Measurements from ENCODE around the gene RC3H1.
"Not testable (repeated sequence)": the region's sequence is repeated elsewhere in the genome, so short reads cannot be mapped to it uniquely, and the experiment has no call there.

RC3H1 gene

GRCh38 chr1:173946380-173946921 is 75.7 kb downstream of the RC3H1 start:
- H3K36me3 ChIP-seq (ENCODE audit: insufficient read depth, low read length): peaks cover 65% of the 10 kb centered on the region
- no peak overlapping the region for H3K4me2 ChIP-seq (ENCODE audit: low read length)

GRCh38 chr1:173937062-173937461 is 85.1 kb downstream of the RC3H1 start:
- peaks cover 73% of the 10 kb centered on the region for H3K36me3 ChIP-seq (ENCODE audit: insufficient read depth, low read length)
- no peak overlapping the region for H3K4me2 ChIP-seq (ENCODE audit: low read length)
- H3K4me1 ChIP-seq (ENCODE audit: control insufficient read depth, insufficient read depth, low read length): no peaks in the 10 kb centered on the region
- H3K4me3 ChIP-seq (ENCODE audit: low read length): no peak overlapping the region
- H3K27me3 ChIP-seq (ENCODE audit: control insufficient read depth, insufficient read depth, low read length): no peaks in the 10 kb centered on the region
- no peaks in the 10 kb centered on the region for H3K9me3 ChIP-seq (replicated peaks; ENCODE audit: low read length)
- no peak overlapping the region for H3K9ac ChIP-seq (ENCODE audit: low read depth, low read length)

More at GRCh38 chr1:173946380-173946921, 75.7 kb downstream of the RC3H1 start:
- Histone ChIP-seq H3K9me3 (replicated peaks; ENCODE audit: low read length) (no peaks in the 10 kb centered on the region), H3K4me3 (ENCODE audit: low read length) (no peak overlapping the region), H3K4me1 (ENCODE audit: control insufficient read depth, insufficient read depth, low read length) (no peaks in the 10 kb centered on the region), H3K27me3 (ENCODE audit: control insufficient read depth, insufficient read depth, low read length) (no peaks in the 10 kb centered on the region), H3K9ac (ENCODE audit: low read depth, low read length) (no peak overlapping the region)

- Histone ChIP-seq H3K4me3 (ENCODE audit: low read length) (no peak overlapping the region), H3K9me3 (replicated peaks; ENCODE audit: low read length) (no peaks in the 10 kb centered on the region), H3K36me3 (ENCODE audit: insufficient read depth, low read length) (peaks cover 64% of the 10 kb centered on the region), H3K4me1 (ENCODE audit: control insufficient read depth, insufficient read depth, low read length) (no peaks in the 10 kb centered on the region), H3K9ac (ENCODE audit: low read depth, low read length) (no peak overlapping the region), H3K27me3 (ENCODE audit: control insufficient read depth, insufficient read depth, low read length) (no peaks in the 10 kb centered on the region), H3K4me2 (ENCODE audit: low read length) (no peak overlapping the region)
Observed at GRCh38 chr1:173934440-173934839, 87.7 kb downstream of the RC3H1 start.

GRCh38 chr1:173930541-173930940 is 91.6 kb downstream of the RC3H1 start:
- H3K36me3 ChIP-seq (ENCODE audit: insufficient read depth, low read length): peaks cover 30% of the 10 kb centered on the region
- not testable (repeated sequence) for H3K9ac ChIP-seq (ENCODE audit: low read depth, low read length); H3K4me2 ChIP-seq (ENCODE audit: low read length); H3K4me3 ChIP-seq (ENCODE audit: low read length); H3K9me3 ChIP-seq (replicated peaks; ENCODE audit: low read length); H3K4me1 ChIP-seq (ENCODE audit: control insufficient read depth, insufficient read depth, low read length); H3K27me3 ChIP-seq (ENCODE audit: control insufficient read depth, insufficient read depth, low read length)

- no peak overlapping the region for H3K9ac ChIP-seq (ENCODE audit: low read depth, low read length)
- H3K27me3 ChIP-seq (ENCODE audit: control insufficient read depth, insufficient read depth, low read length): no peaks in the 10 kb centered on the region
- H3K9me3 ChIP-seq (replicated peaks; ENCODE audit: low read length): no peaks in the 10 kb centered on the region
- no peak overlapping the region for H3K4me3 ChIP-seq (ENCODE audit: low read length)
- no peaks in the 10 kb centered on the region for H3K4me1 ChIP-seq (ENCODE audit: control insufficient read depth, insufficient read depth, low read length)
- no peaks in the 10 kb centered on the region for H3K36me3 ChIP-seq (ENCODE audit: insufficient read depth, low read length)
- no peak overlapping the region for H3K4me2 ChIP-seq (ENCODE audit: low read length)
Observed at GRCh38 chr1:173925306-173926242, 96.6 kb downstream of the RC3H1 start.

- no peak overlapping the region for H3K9ac ChIP-seq (ENCODE audit: low read depth, low read length)
Observed at GRCh38 chr1:173920861-173921260, 101.3 kb downstream of the RC3H1 start.

GRCh38 chr1:173917635-173918493 is 104.3 kb downstream of the RC3H1 start:
- Histone ChIP-seq H3K36me3 (ENCODE audit: insufficient read depth, low read length) (no peaks in the 10 kb centered on the region), H3K9ac (ENCODE audit: low read depth, low read length) (no peak overlapping the region), H3K4me2 (ENCODE audit: low read length) (no peak overlapping the region), H3K9me3 (replicated peaks; ENCODE audit: low read length) (no peaks in the 10 kb centered on the region), H3K4me1 (ENCODE audit: control insufficient read depth, insufficient read depth, low read length) (no peaks in the 10 kb centered on the region), H3K4me3 (ENCODE audit: low read length) (no peak overlapping the region), H3K27me3 (ENCODE audit: control insufficient read depth, insufficient read depth, low read length) (no peaks in the 10 kb centered on the region)

More at GRCh38 chr1:173920861-173921260, 101.3 kb downstream of the RC3H1 start:
- Histone ChIP-seq H3K9me3 (replicated peaks; ENCODE audit: low read length) (no peaks in the 10 kb centered on the region), H3K4me1 (ENCODE audit: control insufficient read depth, insufficient read depth, low read length) (no peaks in the 10 kb centered on the region), H3K36me3 (ENCODE audit: insufficient read depth, low read length) (no peaks in the 10 kb centered on the region), H3K4me3 (ENCODE audit: low read length) (no peak overlapping the region), H3K27me3 (ENCODE audit: control insufficient read depth, insufficient read depth, low read length) (no peaks in the 10 kb centered on the region), H3K4me2 (ENCODE audit: low read length) (no peak overlapping the region)

GRCh38 chr1:173917149-173917548 is 105.0 kb downstream of the RC3H1 start, which contains the start of gene SERPINC1:
TSS of gene SERPINC1 (minus strand) at chr1:173917327. CDS start at chr1:173917259, 68 bp downstream.
- Histone ChIP-seq H3K9ac (ENCODE audit: low read depth, low read length) (no peak within 1 kb of the TSS), H3K4me3 (ENCODE audit: low read length) (no peak within 1 kb of the TSS), H3K27me3 (ENCODE audit: control insufficient read depth, insufficient read depth, low read length) (no peaks in the 10 kb centered on the region), H3K4me2 (ENCODE audit: low read length) (no peak within 1 kb of the TSS), H3K36me3 (ENCODE audit: insufficient read depth, low read length) (no peaks in the 10 kb centered on the region), H3K9me3 (replicated peaks; ENCODE audit: low read length) (no peaks in the 10 kb centered on the region), H3K4me1 (ENCODE audit: control insufficient read depth, insufficient read depth, low read length) (no peaks in the 10 kb centered on the region)

- H3K9ac ChIP-seq (ENCODE audit: low read depth, low read length): no peak overlapping the region
- no peak overlapping the region for H3K4me3 ChIP-seq (ENCODE audit: low read length)
- no peaks in the 10 kb centered on the region for H3K4me1 ChIP-seq (ENCODE audit: control insufficient read depth, insufficient read depth, low read length)
- no peak overlapping the region for H3K4me2 ChIP-seq (ENCODE audit: low read length)
- H3K27me3 ChIP-seq (ENCODE audit: control insufficient read depth, insufficient read depth, low read length): no peaks in the 10 kb centered on the region
- no peaks in the 10 kb centered on the region for H3K9me3 ChIP-seq (replicated peaks; ENCODE audit: low read length)
- H3K36me3 ChIP-seq (ENCODE audit: insufficient read depth, low read length): no peaks in the 10 kb centered on the region
Observed at GRCh38 chr1:173916667-173917066, 105.5 kb downstream of the RC3H1 start.

GRCh38 chr1:173915596-173915995 is 106.6 kb downstream of the RC3H1 start:
- Histone ChIP-seq H3K36me3 (ENCODE audit: insufficient read depth, low read length) (no peaks in the 10 kb centered on the region), H3K4me1 (ENCODE audit: control insufficient read depth, insufficient read depth, low read length) (no peaks in the 10 kb centered on the region), H3K4me3 (ENCODE audit: low read length) (no peak overlapping the region), H3K9me3 (replicated peaks; ENCODE audit: low read length) (no peaks in the 10 kb centered on the region), H3K27me3 (ENCODE audit: control insufficient read depth, insufficient read depth, low read length) (no peaks in the 10 kb centered on the region), H3K4me2 (ENCODE audit: low read length) (no peak overlapping the region), H3K9ac (ENCODE audit: low read depth, low read length) (no peak overlapping the region)

GRCh38 chr1:173914366-173914871 is 107.7 kb downstream of the RC3H1 start:
- no peaks in the 10 kb centered on the region for H3K36me3 ChIP-seq (ENCODE audit: insufficient read depth, low read length)
- no peaks in the 10 kb centered on the region for H3K4me1 ChIP-seq (ENCODE audit: control insufficient read depth, insufficient read depth, low read length)
- no peak overlapping the region for H3K9ac ChIP-seq (ENCODE audit: low read depth, low read length)
- no peaks in the 10 kb centered on the region for H3K9me3 ChIP-seq (replicated peaks; ENCODE audit: low read length)
- H3K4me3 ChIP-seq (ENCODE audit: low read length): no peak overlapping the region
- no peaks in the 10 kb centered on the region for H3K27me3 ChIP-seq (ENCODE audit: control insufficient read depth, insufficient read depth, low read length)
- H3K4me2 ChIP-seq (ENCODE audit: low read length): no peak overlapping the region

Data from skeletal muscle satellite cell (primary cell).